Right renal cortex interstitium (tissue), 3 donors: ENCODE results near the gene CHRND. TPM values are rescaled to one million over a fixed set of nuclear protein-coding genes. Genes with fewer than 3 reads are reported as not detected.
A peak's percentile ranks its signal among the peaks of the same experiment; 100 is the strongest.

Source experiments
- DNase-seq, 3 donors: peaks; one replicate each; pipeline ENCODE4 v3.0.0-alpha.2; 2013; ENCODE audit warnings: low read depth in 3 of 3, low spot score in 2 of 3
- polyA plus RNA-seq, 3 donors: library from polyadenylated mRNA; unstranded; fragments of 120-200 nt; gene quantifications; one replicate each; pipeline ENCODE4 v1.2.1, GENCODE V29; 2013; ENCODE audit not compliant: insufficient read length in 3 of 3

Gene CHRND
- polyA plus RNA-seq, 3 donors: 0.40 to 0.74 (median 0.59) TPM

DNA sequence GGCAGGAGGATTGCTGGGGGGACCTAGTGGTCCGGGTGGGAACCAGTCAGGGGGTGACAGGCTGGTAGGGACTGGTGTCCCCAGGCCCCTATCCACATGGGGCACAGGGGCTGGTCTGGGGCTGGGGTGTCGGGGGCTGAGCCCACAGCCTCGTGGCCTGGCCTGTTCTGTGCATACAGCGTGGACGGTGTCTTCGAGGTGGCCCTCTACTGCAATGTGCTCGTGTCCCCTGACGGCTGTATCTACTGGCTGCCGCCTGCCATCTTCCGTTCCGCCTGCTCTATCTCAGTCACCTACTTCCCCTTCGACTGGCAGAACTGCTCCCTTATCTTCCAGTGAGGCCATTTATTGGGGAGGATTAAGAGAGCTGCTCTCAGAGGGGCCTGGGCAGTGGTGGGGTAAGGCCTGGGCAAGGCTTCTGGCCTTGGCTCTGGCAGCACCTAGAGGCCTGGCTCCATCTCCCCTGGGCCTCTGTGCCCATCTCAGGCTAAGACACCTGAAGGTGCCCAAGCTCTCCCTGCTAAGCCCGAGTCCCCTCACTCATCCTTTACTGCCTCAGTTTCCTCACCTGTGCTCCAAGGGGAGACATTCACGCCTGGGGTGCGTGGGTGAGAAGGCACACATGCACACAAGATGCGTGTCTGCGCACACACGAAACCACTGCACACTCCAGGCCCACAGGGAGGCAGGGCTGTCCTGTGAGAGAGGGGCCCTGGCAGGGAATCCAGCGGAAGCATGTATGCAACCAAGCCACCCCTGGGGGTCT is 15.4 kb downstream of the CHRND start:
- DNase-seq: no peak

DNA sequence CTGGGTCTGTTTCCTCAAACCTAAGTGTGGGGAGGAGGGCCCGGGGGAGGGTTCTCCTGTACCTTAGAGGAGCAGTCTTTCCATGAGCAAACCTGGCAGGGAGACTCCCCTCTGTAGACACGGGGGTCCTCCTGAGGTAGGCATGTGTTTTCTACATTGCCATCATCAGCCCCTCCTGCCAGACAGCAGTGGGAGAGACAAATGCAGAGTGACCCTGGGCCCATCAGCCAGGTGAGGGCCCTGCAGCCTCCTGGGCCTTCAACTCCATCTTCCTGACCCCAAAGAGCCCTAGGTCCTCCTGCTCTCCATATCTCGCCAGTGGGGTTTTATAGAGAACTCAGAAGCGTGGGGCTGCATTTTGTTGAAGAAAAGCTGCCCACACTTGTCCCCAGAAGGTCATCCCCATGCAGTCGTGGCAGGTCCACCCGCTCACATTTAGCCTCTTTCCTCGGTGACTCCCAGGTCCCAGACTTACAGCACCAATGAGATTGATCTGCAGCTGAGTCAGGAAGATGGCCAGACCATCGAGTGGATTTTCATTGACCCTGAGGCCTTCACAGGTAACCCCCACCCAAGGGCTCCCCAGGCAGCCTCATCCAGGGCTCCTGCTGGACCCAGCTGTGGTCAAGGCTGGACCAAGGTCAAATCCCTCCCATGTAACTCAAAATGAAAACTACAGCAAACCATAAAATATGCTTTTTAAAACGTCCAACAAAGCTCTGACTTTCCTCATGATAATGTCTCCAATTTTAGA is 16.2 kb downstream of the CHRND start:
- no peak for DNase-seq

DNA sequence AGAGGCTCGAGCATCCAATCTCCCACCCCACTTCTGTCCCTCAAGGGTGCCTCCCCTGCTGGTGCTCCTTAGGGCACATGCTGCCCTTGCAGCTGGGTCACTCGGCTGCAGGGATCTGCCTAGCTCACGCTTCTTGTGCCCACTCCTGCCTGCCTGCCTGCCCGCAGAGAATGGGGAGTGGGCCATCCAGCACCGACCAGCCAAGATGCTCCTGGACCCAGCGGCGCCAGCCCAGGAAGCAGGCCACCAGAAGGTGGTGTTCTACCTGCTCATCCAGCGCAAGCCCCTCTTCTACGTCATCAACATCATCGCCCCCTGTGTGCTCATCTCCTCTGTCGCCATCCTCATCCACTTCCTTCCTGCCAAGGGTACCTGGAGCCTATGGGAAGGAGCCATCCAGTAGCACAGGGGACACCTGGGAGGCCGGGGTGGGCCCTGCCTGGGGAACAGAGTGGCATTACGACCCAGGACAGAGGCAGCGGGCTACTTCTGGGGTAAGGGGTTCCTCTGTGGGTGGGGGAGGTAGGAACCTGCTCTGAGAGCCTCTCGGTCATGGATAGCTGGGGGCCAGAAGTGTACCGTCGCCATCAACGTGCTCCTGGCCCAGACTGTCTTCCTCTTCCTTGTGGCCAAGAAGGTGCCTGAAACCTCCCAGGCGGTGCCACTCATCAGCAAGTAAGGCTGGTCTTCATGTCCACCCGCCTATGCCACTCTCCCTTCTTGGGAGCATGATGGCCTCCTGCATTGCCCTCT is 16.9 kb downstream of the CHRND start:
- no peak for DNase-seq

DNA sequence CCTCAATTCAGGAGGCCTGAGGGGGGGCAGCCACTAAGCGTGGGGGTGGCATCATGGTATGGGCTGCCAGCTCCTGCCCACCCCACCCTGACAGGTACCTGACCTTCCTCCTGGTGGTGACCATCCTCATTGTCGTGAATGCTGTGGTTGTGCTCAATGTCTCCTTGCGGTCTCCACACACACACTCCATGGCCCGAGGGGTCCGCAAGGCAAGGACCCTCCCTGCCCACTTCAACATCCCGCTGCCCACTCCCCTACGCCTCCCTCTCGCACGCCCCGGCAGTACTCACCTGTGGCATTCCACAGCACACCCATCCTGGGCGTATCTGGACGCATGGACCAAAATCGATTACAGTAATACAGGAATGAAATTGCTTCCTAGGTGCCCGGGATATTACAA is 17.5 kb downstream of the CHRND start:
- no peak for DNase-seq

DNA sequence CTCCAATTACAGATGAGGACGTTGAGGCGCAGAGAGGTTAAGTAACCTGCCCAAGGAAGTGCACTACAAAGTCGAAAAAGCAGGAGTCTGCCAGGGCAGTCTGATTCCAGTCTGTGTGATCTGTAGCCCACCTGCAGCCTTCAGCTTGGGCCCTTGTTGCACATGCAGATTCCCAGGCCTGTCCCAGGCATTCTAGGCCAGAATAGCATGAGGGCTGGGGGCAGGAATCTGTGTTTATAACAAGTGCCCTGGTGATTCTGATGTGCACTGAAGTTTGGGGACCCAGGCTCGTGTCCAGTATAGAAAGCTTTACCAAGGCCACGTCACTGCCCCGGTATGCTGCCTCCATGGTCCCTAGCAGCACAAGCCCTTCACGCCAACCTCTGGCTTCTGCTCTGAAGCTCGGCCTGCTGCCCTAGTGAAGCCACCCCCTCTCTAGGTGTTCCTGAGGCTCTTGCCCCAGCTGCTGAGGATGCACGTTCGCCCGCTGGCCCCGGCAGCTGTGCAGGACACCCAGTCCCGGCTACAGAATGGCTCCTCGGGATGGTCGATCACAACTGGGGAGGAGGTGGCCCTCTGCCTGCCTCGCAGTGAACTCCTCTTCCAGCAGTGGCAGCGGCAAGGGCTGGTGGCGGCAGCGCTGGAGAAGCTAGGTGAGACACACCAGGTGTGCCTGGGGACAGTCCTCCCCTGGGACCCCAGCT is 18.1 kb downstream of the CHRND start:
- no peak for DNase-seq

DNA sequence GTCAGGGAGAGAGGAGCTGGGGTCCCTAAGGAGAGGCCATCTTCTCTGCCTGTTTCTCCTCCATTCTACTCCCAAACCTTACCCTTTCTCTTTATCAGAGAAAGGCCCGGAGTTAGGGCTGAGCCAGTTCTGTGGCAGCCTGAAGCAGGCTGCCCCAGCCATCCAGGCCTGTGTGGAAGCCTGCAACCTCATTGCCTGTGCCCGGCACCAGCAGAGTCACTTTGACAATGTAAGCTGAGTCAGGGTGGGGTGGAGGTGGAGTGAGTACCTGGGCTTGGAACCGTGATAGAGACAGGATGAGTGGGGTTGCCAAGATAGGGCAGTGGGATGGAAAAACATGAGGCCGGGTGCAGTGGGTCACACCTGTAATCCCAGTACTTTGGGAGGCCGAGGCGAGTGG is 18.7 kb downstream of the CHRND start:
- DNase-seq: no peak

DNA sequence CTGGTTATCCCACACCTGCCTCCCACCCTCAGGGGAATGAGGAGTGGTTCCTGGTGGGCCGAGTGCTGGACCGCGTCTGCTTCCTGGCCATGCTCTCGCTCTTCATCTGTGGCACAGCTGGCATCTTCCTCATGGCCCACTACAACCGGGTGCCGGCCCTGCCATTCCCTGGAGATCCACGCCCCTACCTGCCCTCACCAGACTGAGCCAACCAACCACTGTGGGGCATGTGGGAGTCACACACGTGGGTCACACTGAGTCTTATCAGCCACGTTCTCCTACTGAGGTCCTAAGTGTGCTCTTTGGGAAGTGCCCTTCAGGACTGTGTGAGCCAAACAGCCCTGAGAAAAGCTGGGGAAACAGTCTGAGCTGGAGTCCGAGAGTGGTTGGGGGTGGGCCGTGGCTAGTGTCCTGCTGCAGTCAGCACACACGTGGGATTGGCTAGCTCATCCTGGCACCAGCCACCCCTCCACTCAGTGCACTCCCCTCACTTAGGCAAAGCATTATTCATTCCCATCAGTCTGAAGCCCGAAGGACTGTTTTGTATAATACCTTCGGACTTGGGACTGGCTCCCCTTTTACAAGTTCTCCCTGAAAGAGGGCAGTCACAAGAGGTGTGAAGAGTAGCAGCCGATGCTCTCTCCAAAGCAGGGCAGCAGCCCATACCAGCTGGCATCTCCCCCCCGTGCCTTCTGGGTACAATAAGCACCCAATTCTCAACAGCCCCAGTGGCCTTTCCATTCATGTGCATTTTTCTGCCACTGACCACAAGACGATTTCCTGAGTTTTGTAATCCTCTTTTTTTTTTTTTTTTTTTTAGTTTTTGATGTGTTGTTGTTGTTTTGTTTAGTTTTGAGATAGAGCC is 19.8 kb downstream of the CHRND start:
- DNase-seq: no peak

DNA sequence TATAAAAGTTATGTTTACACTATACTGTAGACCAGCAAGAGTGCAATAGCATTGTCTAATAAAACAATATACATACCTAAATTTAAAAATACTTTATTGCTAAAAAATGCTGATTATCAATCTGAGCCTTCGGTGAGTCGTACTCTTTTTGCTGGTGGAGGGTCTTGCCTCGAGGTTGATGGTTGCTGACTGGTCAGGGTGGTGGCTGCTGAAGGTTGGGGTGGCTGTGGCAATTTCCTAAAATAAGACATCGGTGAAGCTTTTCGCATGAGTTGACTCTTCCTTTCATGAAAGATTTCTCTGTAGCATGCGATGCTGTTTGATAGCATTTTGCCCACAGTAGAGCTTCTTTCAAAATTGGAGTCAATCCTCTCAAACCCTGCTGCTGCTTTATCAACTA is 22.0 kb downstream of the CHRND start:
- DNase-seq: no peak

DNA sequence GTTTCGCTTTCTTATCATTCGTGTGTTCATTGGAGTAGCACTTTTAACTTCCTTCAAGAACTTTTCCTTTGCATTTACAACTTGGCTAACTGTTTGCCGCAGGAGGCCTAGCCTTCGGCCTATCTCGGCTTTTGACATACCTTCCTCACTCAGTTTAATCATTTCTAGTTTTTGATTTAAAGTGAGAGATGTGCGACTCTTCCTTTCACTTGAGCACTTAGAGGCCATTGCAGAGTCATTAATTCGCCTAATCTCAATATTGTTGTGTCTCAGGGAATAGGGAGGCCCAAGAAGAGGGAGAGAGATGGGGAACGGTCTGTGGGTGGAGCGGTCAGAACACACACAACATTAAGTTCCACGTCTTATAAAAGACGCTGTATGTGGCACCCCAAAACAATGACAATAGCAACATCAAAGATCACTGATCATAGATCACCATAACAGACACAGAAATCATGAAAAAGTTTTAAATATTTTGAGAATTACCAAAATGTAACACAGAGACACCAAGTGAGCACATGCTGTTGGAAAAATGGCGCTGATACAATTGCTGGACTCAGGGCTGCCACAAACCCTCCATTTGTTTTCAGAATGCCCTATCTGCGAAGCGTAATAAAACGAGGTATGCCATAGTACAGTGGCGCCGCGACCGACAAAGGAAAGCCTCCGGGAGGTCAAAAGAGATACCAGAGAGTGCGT is 23.8 kb downstream of the CHRND start:
- no peak for DNase-seq

DNA sequence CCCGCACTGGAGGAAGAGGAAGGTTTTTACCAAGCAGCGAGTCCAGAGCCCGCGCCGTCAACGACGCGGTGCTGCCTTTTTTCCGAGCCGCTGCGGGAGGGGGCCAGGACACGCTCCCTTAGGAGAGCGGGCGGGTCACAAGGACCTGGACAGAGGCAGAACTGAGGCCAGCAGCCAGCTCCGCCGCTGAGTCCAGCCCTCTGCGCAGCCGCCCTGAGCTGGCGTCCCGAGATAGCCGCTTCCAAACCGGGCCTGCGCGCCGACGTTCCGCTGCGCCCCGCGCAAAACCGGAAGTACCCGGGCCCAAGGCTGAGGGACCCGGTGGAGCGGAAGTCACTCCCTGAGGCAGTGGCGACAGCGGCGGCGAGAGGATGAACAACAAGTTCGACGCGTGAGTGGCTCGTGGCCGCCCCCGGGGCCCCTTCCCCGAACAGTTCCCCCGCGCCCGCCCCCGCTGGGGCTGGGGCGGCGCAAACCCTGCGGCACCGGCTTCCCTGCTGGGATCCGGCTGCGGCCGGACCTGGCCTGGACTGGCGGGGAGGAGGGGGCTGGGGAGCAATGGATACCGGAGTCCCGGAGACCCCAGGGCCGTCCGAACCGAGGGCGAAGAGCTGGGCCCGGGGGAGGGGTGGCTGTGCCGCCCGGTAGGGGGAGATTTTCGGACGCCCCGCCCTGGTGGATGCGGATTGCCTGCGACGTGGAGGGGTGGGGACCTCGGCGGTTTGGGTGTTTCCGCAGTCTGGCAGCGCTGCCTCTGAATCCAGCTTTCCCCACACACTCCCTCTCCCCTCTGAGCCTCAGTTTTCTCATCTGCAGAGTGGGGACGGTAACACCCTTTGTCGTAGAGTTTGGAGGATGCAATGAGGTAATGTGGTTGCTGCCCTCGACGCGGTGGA is 24.6 kb downstream of the CHRND start, which contains the start of the genes EIF4E2 and TIGD1:
TSS of gene EIF4E2 (plus strand) at position 336 of the 896 bp plus-strand sequence. CDS start at position 372, 36 bp downstream.
TSS of gene TIGD1 (minus strand) at position 204 of the 896 bp plus-strand sequence. CDS start 675 bp downstream, outside the sequence.
- DNase-seq: peak; percentile 84 to 89 (median 87)

DNA sequence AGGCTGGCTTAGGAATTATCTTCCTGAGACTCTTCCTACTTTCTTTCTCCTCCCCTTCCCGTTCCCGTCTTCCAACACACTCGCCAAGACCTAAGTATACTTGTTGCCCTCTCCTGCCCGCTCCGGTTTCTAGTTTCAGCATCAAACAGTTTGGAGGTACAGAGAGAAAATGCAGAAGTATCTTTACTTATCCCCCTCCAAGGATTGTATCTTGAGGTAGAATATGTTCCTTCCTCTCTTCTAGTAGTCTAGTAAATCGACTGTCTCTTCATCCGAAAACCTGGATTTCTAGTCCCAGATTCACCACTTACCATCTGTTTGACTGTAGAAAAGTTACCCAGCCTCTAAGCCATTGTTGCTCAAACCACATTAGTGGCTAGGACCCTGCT is 25.3 kb downstream of the CHRND start:
- no peak for DNase-seq

DNA sequence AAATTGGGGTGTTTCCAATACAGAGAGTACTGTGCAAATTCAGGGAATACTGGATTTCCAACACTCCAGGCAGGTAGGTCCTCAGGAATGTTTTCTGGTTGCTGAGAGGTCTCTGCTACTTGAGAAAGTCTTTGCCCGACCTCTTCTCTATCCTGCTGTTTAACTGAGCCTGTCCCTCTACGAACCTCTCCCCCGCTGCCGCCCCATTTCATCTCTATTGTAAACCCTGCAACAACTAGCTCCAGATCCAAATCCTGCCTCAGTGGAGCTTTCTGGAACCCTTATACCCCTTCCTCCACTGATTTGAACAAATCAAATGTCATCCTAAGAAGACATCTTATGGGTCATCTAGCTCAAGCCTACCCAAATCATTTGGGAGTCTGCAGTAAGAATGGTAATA is 25.8 kb downstream of the CHRND start:
- DNase-seq: no peak

DNA sequence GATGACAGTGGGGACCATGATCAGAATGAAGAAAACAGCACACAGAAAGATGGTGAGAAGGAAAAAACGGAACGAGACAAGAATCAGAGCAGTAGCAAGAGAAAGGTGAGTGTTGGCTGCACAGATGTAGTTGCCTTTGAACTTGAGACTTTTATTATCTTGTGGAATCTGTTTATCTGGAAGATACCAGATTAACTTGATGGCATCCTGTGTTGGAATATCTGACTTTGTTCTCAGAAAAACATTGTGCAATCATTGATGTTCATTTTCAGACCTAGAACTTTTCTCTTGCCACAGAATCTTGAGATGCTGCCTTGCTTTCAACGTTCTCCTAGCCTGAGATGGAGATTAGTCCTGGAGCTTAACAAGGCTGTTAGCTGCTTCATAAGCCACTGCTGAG is 30.5 kb downstream of the CHRND start:
- no peak for DNase-seq

DNA sequence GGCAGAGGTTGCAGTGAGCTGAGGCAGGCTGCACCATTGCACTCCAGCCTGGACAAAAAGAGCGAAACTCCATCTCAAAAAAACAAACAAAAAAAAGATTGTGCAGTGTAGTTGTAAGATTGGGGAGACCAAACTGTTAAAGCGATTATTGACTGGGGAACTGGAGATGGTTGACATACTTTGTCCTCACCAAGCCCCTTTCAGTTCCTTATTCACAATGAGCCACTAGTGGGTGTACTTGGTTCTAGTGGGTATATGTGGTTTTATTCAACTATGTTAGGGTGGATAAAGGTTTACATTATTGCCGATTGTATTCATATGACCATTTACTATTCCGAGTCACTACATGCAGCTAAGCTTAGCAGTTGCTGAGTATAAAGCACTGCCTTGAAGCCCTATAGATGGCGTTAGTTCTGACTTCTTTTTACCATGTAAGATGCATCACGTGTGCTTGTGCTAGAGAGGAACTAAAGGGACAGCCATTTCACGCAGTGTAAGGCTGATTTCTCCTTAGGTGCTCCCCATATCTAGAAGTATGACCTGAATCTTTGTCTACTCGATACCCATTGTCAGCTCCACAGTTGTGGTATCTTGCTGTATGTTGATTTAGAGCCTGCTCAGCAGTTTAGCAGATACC is 36.7 kb downstream of the CHRND start:
- DNase-seq: no peak

DNA sequence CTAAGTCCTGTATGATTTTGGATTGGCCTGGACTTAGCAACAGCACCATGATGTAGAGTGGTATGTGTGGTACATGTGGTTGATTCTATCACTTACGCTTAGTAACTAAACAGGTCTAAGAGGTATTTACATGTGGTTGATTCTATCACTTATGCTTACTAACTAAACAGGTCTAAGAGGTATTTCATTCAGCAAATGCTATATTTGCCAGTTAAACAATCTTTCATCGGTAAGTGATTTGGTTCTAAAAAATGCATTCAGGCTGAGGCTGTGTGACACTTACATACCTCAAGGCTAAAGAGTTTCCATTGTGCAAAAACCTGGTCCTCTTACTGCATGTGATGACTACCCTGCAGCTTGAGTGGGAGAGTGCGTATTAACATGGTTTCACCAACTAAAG is 37.6 kb downstream of the CHRND start:
- DNase-seq: no peak

DNA sequence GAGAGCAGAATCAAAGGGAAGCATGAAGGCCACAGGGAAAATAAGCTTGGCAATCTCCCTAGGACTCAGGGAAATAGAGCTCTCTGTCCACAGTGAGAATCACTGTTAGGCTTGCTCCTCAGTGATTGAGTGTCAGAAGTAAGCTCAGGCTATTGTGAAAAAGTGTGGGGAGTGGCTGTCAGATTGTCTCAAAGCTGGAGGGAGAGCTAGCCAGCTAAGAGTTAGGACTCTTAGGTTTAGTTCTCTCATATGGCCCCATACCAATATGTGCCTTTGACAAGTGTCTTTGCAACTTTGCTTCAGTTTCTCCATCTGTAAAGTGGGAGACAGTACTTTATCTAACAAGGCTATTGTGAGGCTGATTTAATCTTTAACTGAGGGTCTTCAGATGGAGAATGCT is 41.8 kb downstream of the CHRND start:
- no peak for DNase-seq

DNA sequence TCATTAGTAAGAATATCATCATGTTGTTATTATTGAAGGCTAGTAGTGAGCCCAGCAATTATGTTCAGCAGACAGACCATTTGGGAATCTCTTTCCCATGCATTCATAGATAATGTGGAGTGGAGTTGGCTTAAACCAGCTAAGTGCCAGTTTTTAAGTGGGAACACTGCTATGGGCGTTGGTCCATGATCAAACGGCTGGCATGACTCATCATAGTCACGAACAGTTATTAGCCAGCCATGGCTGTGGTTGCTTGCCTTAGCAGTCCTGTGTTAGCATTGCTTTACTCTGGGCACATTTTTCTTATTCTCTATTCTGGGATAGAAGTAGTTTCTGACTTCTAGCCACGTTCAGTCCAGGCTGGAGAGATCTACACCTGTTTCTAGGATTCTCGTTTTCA is 42.2 kb downstream of the CHRND start:
- DNase-seq: no peak

DNA sequence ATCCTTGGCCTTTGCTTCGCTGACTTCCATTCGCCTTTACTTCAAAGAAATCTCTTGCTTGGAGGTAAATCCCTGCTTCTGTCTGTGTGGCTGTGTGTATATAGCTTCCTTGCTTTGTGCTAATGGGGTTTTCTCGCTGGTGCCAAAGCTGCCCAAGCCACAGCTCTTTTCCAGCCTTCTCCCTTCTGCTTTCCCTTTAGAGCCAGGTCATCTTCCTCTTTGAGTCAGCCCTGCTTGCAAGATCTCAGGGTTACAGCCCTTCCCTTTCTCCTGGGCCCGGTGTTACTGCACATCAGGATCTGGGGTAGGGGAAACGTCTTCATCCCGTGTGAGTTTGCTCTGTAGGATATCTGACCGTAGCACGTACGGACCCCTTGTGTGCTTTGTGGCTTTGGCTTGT is 43.6 kb downstream of the CHRND start:
- no peak for DNase-seq
